ENCODE measurements around the gene PROB1.
"Not testable (repeated sequence)": the region's sequence is repeated elsewhere in the genome, so short reads cannot be mapped to it uniquely, and the experiment has no call there.

Gene PROB1

GRCh38 chr5:139394654-139395566 is at the start of gene PROB1:
PROB1 (minus strand) TSS chr5:139395104; CDS start chr5:139395081, 23 bp downstream.
- no peak for DNase-seq

GRCh38 chr5:139443831-139444453 is 49.0 kb upstream of the PROB1 start:
- no peak for DNase-seq

- not testable (repeated sequence) for DNase-seq
These were observed 45.5 kb upstream of the PROB1 start for GRCh38 chr5:139440416-139440815.

- peak; percentile 85 to 86 for DNase-seq
These were observed 44.4 kb upstream of the PROB1 start, which contains the start of gene DNAJC18 for GRCh38 chr5:139439013-139439903. DNAJC18 (minus strand) TSS chr5:139439525; CDS start chr5:139439445, 80 bp downstream.

- no peak for DNase-seq
These were observed 43.8 kb upstream of the PROB1 start for GRCh38 chr5:139438707-139439012.

- no peak for DNase-seq
These were observed 40.8 kb upstream of the PROB1 start for GRCh38 chr5:139435676-139436075.

GRCh38 chr5:139431706-139432105 is 36.8 kb upstream of the PROB1 start:
- no peak for DNase-seq

GRCh38 chr5:139430015-139430414 is 35.1 kb upstream of the PROB1 start:
- no peak for DNase-seq

GRCh38 chr5:139426203-139426885 is 31.4 kb upstream of the PROB1 start:
- no peak for DNase-seq

- no peak for DNase-seq
These were observed 30.6 kb upstream of the PROB1 start for GRCh38 chr5:139425497-139425896.

GRCh38 chr5:139422307-139422893 is 27.5 kb upstream of the PROB1 start:
- DNase-seq = peak in 1 of 2 donors; percentile 50

- DNase-seq = no peak
These were observed 24.6 kb upstream of the PROB1 start for GRCh38 chr5:139419226-139420192.

GRCh38 chr5:139418793-139419192 is 23.9 kb upstream of the PROB1 start:
- DNase-seq = no peak

- no peak for DNase-seq
These were observed 22.3 kb upstream of the PROB1 start for GRCh38 chr5:139417214-139417613.

GRCh38 chr5:139416651-139417050 is 21.7 kb upstream of the PROB1 start:
- DNase-seq = no peak

GRCh38 chr5:139415869-139416268 is 21.0 kb upstream of the PROB1 start:
- no peak for DNase-seq

GRCh38 chr5:139415221-139415861 is 20.4 kb upstream of the PROB1 start:
- DNase-seq = no peak

- DNase-seq = no peak
These were observed 19.8 kb upstream of the PROB1 start for GRCh38 chr5:139414581-139415130.

GRCh38 chr5:139413963-139414362 is 19.1 kb upstream of the PROB1 start:
- DNase-seq = no peak

- DNase-seq = no peak
These were observed 18.2 kb upstream of the PROB1 start for GRCh38 chr5:139413153-139413552.
